A549 treated with CORT108297 at 1 μM for 4 hours (cell line): ENCODE results near the gene XPO6. TPM values are rescaled to one million over a fixed set of nuclear protein-coding genes. Genes with fewer than 3 reads are reported as not detected.

Experiments
- total RNA-seq: library from RNA; stranded (reverse); fragments of 200-300 nt; extraction: Qiagen RNA extraction; gene quantifications from 5 replicates; pipeline ENCODE4 v1.2.3, GENCODE V29; 2022

Gene XPO6, protein sequence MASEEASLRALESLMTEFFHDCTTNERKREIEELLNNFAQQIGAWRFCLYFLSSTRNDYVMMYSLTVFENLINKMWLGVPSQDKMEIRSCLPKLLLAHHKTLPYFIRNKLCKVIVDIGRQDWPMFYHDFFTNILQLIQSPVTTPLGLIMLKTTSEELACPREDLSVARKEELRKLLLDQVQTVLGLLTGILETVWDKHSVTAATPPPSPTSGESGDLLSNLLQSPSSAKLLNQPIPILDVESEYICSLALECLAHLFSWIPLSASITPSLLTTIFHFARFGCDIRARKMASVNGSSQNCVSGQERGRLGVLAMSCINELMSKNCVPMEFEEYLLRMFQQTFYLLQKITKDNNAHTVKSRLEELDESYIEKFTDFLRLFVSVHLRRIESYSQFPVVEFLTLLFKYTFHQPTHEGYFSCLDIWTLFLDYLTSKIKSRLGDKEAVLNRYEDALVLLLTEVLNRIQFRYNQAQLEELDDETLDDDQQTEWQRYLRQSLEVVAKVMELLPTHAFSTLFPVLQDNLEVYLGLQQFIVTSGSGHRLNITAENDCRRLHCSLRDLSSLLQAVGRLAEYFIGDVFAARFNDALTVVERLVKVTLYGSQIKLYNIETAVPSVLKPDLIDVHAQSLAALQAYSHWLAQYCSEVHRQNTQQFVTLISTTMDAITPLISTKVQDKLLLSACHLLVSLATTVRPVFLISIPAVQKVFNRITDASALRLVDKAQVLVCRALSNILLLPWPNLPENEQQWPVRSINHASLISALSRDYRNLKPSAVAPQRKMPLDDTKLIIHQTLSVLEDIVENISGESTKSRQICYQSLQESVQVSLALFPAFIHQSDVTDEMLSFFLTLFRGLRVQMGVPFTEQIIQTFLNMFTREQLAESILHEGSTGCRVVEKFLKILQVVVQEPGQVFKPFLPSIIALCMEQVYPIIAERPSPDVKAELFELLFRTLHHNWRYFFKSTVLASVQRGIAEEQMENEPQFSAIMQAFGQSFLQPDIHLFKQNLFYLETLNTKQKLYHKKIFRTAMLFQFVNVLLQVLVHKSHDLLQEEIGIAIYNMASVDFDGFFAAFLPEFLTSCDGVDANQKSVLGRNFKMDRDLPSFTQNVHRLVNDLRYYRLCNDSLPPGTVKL
- 73.5 to 107 TPM (median 99.6 TPM) in 5 replicates for total RNA-seq

GRCh38 chr16:28211758-28212531 is at the start of gene XPO6:
Gene XPO6, minus strand, starts transcription at chr16:28211965. Its CDS starts 597 bp downstream, at chr16:28211368.

DNA sequence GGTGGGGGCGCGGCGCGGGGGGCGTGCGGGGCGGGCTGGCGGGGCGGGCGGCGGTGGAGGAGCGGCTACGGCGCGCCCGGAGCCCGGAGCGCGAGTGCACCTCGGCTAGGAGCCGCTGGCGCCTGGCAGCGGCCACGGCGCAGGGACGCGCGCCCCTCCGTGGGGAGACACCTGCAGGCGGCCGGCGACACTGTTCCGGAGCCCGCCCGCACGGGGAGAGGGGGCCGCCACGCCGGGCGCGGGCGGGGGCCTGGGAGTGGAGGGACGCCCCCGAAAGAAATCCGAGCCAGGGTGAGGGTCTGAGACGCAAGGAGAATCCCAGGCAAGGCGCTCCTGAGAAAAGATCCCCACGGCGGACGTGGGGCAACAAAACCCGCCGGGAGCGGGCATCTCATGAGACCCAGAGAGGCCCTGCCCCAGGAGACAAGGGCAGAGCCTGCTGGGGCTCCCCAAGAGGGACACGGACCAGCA is 148.1 kb downstream of the XPO6 start, which contains the start of gene GSG1L:
Gene GSG1L, minus strand, starts transcription at position 124 of the 471 bp plus-strand sequence. CDS start 290 bp downstream, outside the sequence.

Other genes with a start within 250 kb of the XPO6 start
- not detected in 5 replicates for gene GSG1L, start 148.3 kb downstream of the XPO6 start, total RNA-seq
- gene SBK1, start 80.6 kb upstream of the XPO6 start, total RNA-seq, result 0.20 to 0.37 TPM (median 0.34 TPM) in 5 replicates
- gene NPIPB6, start 151.5 kb upstream of the XPO6 start, total RNA-seq, result 1.7 to 3.0 TPM (median 2.0 TPM) in 5 replicates
- gene EIF3CL, start 191.9 kb upstream of the XPO6 start, total RNA-seq, result 66.4 to 106 TPM (median 76.0 TPM) in 5 replicates